HepG2 (cell line): Measurements from ENCODE around the gene GPR39.

Source experiments
- EZH2 ChIP-seq: conservative IDR thresholded peaks from 2 replicates; pipeline ENCODE4 v1.6.1; 2012; ENCODE audit warnings: mild to moderate bottlenecking, low read depth, low read length, moderate library complexity
- SMC3 ChIP-seq: IDR thresholded peaks from 2 replicates; pipeline ENCODE4 v1.6.1; 2011; ENCODE audit warnings: low read length, improper control_type of control experiment
- STAT5B ChIP-seq: sonication (generic); formaldehyde crosslinking; IDR thresholded peaks from 2 replicates; pipeline ENCODE4 v1.4.0; 2020; ENCODE audit warnings: missing genetic modification reagents
- TEAD2 ChIP-seq: sonication (generic); formaldehyde crosslinking; IDR thresholded peaks from 2 replicates; pipeline ENCODE4 v1.9.0; 2021; ENCODE audit warnings: missing genetic modification reagents
- TF ChIP-seq, protein P1 (sequence below): sonication (generic); formaldehyde crosslinking; IDR thresholded peaks from 2 replicates; pipeline ENCODE4 v1.5.0; 2020; ENCODE audit warnings: mild to moderate bottlenecking, missing genetic modification reagents, moderate library complexity

DNA sequence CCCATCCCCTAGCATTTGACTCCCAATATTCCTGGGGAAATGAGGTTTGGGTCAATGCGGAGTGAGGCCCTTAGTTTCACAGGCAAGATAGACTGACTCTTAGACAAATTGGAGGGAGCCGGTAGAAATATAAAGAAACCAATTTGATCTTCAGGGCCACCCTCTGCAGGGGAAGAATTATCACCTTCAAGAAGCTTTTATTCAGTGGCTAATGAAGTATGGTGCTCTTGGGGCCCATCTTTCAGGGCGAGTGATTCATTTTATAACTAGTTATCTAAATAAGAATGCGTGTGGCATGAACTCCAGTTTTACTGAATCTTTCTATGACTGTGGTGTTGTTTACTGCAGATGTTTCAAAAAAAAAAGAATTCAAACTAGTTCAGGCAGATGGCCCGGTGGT lies 165.0 kb downstream of the GPR39 start:
- TF ChIP-seq STAT5B, result no peak
- TF ChIP-seq EZH2, result no peak
- TF ChIP-seq TEAD2 (CRISPR knock-in tag), result no peak
- no peak for TF ChIP-seq SMC3
- TF ChIP-seq, protein P1, sequence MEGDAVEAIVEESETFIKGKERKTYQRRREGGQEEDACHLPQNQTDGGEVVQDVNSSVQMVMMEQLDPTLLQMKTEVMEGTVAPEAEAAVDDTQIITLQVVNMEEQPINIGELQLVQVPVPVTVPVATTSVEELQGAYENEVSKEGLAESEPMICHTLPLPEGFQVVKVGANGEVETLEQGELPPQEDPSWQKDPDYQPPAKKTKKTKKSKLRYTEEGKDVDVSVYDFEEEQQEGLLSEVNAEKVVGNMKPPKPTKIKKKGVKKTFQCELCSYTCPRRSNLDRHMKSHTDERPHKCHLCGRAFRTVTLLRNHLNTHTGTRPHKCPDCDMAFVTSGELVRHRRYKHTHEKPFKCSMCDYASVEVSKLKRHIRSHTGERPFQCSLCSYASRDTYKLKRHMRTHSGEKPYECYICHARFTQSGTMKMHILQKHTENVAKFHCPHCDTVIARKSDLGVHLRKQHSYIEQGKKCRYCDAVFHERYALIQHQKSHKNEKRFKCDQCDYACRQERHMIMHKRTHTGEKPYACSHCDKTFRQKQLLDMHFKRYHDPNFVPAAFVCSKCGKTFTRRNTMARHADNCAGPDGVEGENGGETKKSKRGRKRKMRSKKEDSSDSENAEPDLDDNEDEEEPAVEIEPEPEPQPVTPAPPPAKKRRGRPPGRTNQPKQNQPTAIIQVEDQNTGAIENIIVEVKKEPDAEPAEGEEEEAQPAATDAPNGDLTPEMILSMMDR (CRISPR knock-in tag), result no peak
